Measurements from ENCODE around the gene CCL1.
"Not testable (repeated sequence)": the region's sequence is repeated elsewhere in the genome, so short reads cannot be mapped to it uniquely, and the experiment has no call there.

Gene CCL1

DNA sequence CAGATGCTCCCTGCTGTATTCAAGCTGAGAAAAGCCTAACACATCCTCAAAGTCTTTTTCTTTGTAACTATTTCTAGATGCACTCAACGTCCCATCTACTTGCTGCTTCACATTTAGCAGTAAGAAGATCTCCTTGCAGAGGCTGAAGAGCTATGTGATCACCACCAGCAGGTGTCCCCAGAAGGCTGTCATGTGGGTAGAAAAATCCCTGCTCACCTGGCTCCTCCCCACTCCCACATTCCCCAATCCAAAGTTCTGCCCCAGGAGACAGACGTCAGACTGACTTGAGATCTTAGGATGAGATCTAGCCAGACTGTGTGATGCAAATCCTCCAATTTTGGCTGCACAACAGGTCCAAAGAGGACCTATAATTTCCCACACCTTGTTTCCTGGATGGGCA is 5.6 kb downstream of the CCL1 start:
- DNase-seq = no peak

- DNase-seq = no peak
These were observed 6.8 kb downstream of the CCL1 start, which contains the start of gene CCL13 for GRCh38 chr17:34356194-34356593. Gene CCL13 (plus strand): TSS chr17:34356480. CDS start chr17:34356527, 47 bp downstream.

GRCh38 chr17:34354637-34355036 is 8.4 kb downstream of the CCL1 start:
- no peak for DNase-seq

DNA sequence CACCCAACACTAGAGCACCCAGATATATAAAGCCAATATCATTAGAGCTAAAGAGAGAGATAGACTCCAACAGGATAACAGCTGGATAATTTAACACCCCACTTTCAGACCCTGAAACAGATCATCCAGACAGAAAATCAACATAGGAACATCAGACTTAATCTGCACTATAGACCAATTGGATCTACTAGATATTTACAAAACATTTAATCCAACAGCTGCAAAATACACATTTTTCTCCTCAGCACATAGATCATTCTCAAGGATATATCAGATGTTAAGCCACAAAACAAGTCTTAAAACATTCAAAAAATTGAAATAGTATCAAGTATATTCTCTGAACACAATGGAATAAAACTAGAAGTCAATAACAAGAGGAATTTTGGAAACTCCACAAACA is 10.8 kb downstream of the CCL1 start:
- no peak for DNase-seq

- DNase-seq = no peak
These were observed 11.9 kb downstream of the CCL1 start for GRCh38 chr17:34351096-34351495.

- DNase-seq = no peak
These were observed 13.3 kb downstream of the CCL1 start for GRCh38 chr17:34349751-34350150.

GRCh38 chr17:34347063-34347462 is 16.0 kb downstream of the CCL1 start:
- DNase-seq = no peak

DNA sequence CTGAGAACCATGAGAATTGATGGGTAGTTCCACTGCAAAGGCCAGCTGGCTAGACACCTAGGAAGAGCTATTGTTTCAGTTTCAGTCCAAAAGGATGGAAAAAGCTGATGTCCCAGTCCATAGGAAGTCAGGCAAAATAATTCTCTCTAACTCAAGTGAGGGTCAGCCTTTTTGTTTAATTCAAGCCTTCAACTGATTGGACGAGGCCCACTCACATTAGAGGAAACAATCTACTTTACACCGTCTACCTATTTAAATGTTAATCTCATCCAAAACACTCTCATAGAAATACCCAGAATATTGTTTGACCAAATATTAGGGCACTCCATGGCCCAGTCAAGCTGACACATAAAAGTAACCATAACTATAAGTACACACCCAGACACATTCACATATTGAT is 21.1 kb downstream of the CCL1 start:
- no peak for DNase-seq

- DNase-seq = no peak
These were observed 23.8 kb downstream of the CCL1 start for GRCh38 chr17:34339138-34339770.

GRCh38 chr17:34337701-34338100 is 25.3 kb downstream of the CCL1 start:
- DNase-seq = no peak

DNA sequence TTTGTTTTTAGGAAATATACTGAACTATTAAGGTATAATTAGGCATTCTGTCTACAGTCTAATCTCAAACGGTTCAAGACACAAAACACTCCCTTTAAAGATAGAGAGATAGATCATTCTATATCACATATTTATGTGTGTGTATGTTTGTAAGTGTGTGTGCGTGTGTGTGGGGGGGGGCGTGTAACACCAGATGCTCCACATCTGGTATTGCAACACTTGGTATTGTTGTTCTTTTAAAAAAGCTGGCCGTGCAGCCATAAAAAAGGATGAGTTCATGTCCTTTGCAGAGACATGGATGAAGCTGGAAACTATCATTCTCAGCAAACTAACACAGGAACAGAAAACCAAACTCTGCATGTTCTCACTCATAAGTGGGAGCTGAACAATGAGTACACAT is 35.5 kb downstream of the CCL1 start:
- not testable (repeated sequence) for DNase-seq

DNA sequence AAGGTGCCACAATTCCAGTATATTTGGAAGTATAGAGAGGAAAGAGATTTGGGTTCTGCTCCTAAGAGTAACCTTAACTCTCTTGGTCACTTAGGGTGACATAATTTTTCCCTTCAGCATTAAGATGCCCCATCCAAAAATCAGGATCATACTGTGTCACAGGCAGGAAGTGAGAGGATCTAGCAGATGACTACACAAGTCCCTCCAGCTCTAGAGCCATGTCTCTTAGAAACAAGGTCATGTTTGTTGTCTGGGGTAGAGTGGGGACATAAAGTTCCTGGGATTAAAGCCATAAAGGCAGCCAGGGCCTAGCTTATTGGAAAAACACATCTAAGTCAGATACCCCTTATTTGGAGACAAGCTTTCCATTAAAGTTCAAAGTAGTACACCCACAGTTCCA is 41.1 kb downstream of the CCL1 start:
- no peak for DNase-seq

DNA sequence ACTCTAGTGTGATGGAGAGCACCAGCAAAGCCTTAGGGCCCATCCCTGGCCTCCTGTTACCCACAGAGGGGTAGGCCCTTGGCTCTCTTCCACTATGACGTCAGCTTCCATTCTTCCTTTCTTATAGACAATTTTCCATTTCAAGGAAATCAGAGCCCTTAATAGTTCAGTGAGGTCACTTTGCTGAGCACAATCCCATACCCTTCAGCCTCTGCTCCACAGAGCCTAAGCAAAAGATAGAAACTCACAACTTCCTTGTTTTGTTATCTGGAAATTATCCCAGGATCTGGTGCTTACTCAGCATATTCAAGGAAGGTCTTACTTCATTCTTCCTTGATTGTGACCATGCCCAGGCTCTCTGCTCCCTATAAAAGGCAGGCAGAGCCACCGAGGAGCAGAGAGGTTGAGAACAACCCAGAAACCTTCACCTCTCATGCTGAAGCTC is 44.0 kb downstream of the CCL1 start, which contains the start of gene CCL8:
Gene CCL8 (plus strand): TSS at position 397 of the 445 bp plus-strand sequence. CDS start 67 bp downstream, outside the sequence.
- DNase-seq = no peak

DNA sequence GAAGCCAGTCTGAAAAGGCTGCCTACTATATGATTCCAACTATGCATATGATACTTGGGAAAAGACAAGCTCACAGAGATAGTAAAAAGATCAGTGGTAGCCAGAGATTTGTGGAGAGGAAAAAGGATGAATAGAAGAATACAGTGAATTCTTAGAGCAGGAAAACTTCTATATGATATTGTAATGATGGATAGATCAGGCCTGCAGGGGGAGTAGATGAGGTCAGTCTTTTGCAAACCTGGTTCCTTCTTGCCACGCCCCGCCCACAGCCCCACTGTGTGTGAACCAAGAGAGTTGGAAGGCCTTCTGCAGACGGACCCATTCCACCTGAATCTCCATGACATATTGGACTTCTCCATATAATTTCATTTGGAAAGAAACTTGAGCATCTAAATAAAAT is 44.6 kb downstream of the CCL1 start:
- no peak for DNase-seq

- no peak for DNase-seq
These were observed 48.8 kb downstream of the CCL1 start for GRCh38 chr17:34314279-34314678.

DNA sequence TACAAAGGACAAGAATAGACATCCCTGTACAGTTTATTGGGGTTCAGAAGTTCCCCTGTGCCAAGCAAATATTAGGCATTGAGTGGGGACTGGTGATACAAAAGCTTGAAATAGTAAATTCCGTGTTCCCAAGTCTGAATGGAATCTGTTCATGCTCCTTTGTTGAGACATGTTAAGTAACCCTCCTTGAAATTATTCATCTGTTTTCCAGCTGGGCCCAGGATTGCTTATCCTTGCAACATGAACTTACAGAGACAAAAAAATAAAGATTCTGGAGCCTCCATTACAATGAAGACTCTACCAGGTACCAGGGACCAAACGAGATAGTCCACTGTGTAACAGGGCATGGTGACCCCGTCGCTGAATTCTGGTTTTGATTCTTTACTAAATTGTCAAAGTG is 49.9 kb downstream of the CCL1 start:
- DNase-seq = no peak

GRCh38 chr17:34312080-34312479 is 51.0 kb downstream of the CCL1 start:
- no peak for DNase-seq

DNA sequence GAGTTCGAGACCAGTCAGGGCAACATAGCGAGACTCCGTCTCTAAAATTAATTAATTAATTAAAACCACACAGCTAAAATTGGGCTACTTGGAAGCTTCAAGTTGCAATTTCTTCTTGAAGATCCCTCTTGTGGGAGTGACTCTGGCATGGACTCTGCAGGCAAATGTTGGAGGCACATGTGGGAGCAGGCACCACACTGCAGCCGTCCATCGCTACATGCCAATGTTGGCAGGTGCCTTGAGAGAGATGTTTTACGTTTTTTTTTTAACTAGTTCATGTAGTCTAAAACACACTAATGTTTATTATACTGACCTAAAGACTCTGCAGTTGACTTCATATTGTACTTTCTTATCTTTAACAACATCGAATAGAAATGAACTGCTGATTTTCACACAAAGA is 51.7 kb downstream of the CCL1 start:
- DNase-seq = no peak

Measured in right forelimb (tissue), 1 donor.